HFF-Myc (cell line): Measurements from ENCODE around the gene CHCT1.

ENCODE experiments used
- DNase-seq: peaks from one replicate; pipeline ENCODE4 v3.0.0-alpha.2; 2011; ENCODE audit warnings: low read depth; ENCODE audit errors: extremely low read depth
- H3K4me3 ChIP-seq: replicated peaks from 2 replicates; pipeline ENCODE4 v1.5.1; 2011; ENCODE audit warnings: low read depth, mild to moderate bottlenecking, control low read depth, low read length
- TF ChIP-seq, protein P1 (sequence below): IDR thresholded peaks from 2 replicates; pipeline ENCODE4 v1.5.1; 2012; ENCODE audit warnings: mild to moderate bottlenecking, low read depth, low read length, control low read depth; ENCODE audit errors: missing control alignments

CHCT1 gene

DNA sequence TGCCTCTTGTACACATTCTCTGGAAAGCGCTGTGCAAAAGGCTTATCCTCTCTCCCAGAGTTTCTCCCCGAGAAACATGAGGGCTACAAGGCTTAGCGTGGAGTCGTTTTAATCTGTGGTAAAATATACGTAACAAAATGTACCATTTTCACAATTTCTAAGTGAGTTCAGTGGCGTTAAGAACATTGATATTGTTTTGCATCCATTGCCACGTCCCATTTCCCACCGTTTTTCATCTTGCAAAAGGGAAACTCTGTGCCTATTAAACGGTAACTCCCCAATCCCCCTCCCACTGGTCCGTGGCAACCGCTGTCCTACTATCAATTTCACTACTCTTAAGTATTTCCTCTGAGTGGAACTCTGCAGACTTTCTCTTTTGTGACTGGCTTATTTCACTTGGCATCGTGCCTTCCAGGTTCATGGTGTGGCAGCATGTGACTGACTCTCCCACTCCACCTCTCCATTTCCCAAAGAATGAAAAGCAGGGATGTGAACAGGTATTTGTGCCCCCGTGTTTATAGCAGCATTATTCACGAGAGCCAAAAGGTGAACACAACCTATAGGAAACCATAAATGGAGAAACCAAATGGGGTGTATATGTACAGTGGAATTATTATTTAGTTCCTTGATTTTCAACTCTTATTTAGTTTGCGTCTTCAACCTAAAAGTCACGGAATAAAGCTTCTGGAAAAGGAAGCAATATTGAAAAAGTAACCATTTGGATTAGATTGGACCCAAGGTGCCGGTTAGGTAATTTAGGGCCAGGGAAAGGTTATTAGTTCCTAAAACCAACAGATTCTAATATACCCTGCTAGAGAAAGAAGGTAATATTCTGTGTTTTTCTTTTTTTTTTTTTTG is 29.2 kb upstream of the CHCT1 start:
- DNase-seq = no peak
- TF ChIP-seq, protein P1, sequence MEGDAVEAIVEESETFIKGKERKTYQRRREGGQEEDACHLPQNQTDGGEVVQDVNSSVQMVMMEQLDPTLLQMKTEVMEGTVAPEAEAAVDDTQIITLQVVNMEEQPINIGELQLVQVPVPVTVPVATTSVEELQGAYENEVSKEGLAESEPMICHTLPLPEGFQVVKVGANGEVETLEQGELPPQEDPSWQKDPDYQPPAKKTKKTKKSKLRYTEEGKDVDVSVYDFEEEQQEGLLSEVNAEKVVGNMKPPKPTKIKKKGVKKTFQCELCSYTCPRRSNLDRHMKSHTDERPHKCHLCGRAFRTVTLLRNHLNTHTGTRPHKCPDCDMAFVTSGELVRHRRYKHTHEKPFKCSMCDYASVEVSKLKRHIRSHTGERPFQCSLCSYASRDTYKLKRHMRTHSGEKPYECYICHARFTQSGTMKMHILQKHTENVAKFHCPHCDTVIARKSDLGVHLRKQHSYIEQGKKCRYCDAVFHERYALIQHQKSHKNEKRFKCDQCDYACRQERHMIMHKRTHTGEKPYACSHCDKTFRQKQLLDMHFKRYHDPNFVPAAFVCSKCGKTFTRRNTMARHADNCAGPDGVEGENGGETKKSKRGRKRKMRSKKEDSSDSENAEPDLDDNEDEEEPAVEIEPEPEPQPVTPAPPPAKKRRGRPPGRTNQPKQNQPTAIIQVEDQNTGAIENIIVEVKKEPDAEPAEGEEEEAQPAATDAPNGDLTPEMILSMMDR = no peak
- H3K4me3 ChIP-seq = peak overlapping the region; percentile 96

DNA sequence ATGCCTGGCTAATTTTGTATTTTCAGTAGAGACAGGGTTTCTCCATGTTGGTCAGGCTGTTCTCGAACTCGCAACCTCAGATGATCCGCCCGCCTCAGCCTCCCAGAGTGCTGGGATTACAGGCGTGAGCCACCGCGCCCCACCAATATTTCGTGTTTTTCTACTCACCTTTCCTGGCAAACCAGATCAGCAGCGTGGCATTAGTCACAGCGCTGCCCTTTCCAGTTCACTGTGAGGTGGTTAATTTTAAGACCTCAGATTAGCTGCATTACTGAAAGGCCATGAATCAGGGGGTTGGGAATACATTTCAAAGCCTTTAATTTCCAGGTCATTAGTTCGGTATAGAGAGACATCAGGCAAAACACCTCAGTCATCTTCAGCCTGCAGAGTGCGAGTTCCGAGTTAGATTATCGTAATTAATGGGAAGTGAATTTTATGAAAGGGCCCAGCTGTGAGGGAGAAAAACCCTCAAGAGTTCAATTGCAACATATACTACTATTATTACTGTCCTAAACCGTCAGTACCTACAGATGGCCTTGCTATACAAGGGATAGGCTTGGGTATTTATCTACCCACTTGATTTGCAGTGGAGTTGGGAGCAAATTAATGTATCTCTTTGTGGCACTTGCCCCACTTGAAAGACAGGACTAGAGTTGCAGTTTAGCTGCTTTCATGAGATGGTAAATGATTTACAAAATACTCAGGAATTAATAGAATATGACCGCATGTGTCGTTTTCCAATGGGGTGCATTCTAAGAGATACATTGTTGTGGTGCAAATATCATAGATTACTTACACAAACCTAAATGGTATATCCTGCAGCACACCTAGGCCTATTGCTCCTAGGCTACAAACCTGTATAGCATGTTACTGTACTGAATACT is 28.2 kb upstream of the CHCT1 start:
- TF ChIP-seq, protein P1 = no peak
- DNase-seq = no peak
- H3K4me3 ChIP-seq = no peak overlapping the region

DNA sequence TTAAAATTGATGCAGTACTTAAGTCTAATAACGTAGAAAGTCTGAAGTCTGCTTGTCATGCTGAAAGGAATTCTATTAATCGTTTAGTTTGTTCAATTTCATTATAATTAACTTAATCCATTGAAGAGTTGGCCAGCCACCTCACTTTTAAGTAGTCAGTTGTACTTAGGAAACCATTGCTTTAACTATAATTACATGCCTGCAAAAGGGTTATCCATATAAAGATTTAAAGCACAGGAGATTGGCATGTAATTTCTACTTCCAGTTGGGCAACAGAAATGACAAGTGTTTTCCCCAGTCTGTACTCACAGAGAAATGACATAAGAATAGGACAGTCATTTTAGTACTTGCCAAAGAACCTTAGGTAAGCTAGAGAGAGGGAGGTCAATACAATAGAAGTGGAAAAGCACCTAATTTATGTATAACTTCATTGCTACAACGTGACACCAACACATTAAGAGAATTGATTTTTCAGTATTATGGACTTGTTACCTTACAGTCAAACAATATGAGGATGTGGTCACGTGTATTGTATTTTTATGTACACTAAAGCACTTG is 26.7 kb upstream of the CHCT1 start:
- TF ChIP-seq, protein P1 = no peak
- DNase-seq = no peak
- no peak overlapping the region for H3K4me3 ChIP-seq

DNA sequence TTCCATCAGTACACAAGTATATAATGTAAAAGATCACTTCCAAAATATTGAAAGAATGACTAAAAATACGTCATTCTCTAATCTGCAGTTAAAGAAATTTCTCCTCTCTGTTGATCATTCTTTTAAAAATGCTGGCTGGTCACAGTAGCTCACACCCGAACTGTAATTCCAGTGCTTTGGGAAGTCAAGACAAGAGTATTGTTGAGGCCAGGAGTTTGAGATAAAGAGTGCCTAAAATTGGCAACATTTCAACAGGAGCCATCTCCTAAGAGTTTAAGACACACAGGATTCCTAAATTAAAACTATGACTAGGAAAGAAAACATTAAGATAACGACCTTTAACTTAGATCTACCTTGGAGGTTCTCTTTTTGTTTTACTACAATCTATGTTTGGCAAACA is 25.9 kb upstream of the CHCT1 start:
- H3K4me3 ChIP-seq = no peak overlapping the region
- TF ChIP-seq, protein P1 = no peak
- DNase-seq = no peak

DNA sequence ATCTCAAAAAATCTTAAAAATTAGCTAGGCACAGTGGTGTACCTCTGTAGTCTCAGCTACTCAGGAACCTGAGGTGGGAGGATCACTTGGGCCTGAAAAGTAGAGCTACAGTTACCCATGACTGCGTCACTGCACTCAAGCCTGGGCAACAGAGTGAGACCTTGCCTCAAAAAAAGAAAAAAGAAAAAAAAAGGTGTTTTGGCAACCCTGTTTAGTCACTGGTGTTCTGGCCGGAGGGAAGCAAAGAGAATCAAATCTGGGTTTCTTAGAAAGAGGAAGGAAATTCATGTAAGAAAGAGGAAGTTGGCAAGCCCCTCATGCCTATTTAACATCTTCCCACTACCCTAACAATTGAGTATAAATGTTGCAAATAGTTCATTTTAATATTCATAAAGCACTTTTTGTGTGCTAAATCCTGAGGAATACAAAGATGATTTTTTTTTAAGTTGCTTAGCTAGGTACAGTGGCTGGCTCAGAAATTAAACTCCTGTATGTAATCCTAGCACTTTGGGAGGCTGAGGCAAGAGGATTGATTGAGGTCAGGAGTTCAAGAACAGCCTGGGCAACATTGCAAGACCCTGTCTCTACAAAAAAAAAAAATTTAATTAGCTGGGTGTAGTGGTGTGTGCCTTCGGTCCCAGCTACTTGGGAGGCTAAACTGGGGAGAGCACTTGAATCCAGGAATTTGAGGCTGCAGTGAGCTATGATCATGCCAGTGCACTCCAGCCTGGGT is 23.9 kb upstream of the CHCT1 start:
- no peak for DNase-seq
- no peak overlapping the region for H3K4me3 ChIP-seq
- TF ChIP-seq, protein P1 = no peak

DNA sequence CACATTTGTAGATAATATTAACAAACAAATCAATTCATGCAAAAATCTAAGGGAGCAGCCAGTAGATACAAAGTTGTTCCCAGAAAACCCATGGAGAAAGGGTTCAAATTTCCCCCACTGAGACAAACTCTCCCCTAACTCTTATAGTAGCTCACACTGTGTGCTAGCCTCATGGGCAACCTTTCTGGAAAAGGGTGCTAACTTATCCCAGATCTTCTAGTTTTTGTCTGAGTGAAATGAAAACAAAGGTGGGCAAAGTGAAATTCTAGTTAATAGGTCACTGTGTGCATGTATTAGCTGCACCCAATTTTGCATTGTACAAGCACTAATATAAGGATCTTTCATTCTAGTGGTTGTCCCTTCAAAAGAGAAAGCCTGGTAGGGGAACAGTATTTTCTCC is 20.5 kb upstream of the CHCT1 start:
- TF ChIP-seq, protein P1 = no peak
- no peak for DNase-seq
- H3K4me3 ChIP-seq = no peak overlapping the region
